Superior temporal gyrus (tissue), 1 donor: ENCODE measurements around the gene RFTN1.
A peak's percentile ranks its signal among the peaks of the same experiment; 100 is the strongest.

ENCODE experiments used
- DNase-seq: peaks from one replicate; pipeline ENCODE4 v3.0.0-alpha.2; 2016; ENCODE audit errors: extremely low spot score

RFTN1 gene

DNA sequence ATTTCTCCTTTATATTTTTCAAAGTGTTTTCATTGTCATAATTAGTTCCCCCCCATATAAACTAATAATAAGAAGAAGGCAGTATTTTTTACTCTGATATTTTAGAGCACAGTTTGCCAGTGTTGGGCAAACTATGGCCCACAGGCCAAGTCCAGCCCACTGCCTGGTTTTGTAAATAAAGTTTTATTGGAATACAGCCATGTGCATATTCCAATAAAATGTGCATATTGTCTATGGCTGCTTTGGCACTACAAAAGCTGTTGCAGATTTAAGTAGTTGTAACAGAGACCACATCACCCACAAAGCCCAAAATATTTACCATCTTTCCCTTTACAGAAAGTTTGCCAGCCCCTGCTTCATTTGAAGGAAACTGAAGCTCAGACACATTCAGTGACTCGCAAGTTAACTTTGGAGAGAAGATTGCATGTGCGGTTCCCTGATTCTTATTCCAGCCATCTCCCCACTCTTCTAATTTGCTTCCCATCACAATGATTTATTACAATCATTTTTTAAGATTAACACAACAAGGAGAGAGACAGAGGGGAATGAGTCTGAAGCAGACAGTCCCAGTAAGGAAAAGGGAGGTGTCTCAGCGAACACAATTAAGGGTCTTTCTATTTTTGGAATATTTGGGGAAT lies 48.9 kb downstream of the RFTN1 start:
- no peak for DNase-seq

DNA sequence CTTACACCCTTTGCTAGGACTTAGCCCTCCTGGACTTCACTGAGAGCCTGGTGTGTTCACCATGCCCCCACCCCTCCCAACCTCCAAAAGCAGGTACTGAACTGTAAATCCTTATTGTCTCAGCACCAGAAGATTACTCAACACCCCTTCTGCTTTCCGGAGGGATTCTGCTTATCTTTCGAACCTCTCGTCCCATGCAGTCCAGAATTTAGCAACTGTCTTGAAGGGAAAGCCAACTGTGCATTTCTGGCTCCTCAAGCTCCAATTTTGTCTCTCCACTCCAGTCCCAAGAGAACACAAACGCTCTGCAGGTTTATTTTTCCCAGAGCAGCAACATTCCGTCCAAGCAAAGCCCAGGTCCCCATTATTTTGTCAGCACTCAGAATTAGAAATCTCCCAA lies 49.6 kb downstream of the RFTN1 start:
- no peak for DNase-seq

DNA sequence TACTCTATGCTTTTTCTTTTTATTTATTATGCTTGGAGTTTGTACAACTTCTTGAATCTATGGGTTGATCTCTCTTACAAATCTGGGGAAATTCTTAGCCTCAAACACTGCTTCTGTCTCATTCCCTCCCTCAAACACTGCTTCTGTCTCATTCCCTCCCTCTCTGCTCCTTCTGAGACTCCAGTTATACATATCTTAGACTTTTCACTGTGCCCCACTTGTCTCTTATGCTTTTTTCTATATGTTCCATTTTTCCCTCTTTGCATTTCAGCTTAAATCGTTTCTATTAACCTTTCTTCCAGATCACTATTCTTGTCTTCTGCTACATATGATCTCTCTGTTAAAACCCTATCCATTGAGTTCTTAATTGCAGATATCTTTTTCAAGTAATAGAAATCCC lies 50.4 kb downstream of the RFTN1 start:
- no peak for DNase-seq

DNA sequence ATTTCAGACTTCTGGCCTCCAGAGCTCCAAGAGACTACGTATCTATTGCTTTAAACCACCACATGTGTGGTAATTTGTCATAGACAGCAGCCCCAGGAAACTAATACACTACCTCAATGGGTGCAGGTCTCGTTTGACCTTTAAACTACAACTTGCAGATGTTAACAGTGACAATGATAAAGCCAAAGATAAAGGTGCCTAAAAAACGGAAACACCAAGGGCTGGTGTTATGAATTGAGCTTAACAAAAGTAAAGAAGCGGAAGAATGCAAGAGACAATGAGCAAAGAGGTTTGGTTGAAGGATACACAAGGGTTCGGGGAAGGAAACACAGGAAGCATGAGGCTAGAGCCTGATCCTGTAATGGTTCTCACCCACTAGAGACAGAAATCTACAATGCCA lies 50.8 kb downstream of the RFTN1 start:
- no peak for DNase-seq

DNA sequence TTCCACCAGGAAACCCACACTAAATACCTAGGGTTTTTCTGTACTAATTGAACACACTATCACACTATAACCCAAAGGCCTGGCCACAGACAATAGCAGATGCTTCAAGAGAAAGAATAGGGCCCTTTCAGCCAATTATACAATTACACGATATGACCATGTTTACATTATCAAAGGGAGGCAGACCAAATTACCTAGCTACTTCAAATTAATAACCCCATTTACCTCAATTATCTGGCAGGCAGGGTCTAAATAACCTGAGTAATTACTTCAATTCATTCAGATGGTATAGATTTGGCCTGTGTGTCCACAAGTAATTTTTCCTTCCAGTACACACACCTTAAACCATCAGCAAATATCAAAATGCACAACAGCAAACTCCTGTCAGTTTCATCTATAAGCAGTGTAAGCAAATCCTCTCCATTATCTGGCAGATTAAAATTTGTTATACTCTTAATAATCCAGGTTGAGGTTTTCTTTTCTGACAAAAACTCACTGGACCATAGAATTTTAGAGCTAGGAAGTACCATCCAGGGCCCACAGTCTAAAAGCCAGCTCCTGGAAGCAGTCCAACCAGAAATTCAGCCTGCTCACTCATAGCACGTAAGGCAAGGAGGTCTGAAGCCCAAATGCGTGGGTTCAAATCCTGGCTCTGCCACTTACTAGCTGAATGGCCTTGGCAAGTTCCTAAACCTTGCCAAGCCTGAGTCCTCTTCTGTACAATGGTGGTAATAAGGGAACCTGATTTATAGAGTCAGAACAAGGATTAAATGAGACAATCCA lies 51.8 kb downstream of the RFTN1 start:
- no peak for DNase-seq

DNA sequence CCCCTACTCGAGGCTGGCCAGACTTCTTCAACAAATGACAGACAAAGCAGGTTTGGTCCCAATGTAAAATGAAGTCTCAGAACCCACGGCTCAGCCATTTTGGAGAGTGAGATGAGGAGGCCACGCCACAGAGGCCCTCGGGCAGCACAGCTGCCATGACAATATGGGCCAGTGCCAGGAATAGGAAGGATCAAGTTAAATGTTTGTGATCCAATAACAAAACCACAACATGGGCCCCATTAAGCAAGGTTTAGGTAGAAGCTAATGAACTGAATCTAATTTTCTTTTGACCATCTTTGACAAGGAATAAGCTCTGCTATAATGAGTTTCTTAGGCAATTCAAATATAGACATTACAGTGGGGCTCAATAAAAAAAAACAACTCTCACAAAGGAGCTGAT lies 52.6 kb downstream of the RFTN1 start:
- no peak for DNase-seq

DNA sequence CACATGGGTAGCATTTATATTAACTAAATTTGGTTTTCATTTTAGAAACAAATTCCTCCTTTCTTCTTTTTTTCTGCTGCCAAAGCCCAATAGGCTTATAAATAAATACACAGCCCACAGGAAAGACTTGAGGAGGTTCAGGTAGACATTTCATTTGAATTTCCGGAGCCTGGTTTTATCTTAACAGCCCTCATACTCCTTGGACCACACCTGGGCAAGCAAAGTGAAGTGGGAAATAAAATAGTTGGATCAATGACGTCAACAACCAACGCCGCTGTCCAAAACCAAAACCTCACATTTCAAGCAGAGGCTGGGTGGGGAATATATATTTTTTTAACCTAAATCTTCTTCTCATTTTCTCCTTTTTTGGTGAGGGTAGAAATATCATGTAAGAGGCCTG lies 53.2 kb downstream of the RFTN1 start:
- DNase-seq = no peak

DNA sequence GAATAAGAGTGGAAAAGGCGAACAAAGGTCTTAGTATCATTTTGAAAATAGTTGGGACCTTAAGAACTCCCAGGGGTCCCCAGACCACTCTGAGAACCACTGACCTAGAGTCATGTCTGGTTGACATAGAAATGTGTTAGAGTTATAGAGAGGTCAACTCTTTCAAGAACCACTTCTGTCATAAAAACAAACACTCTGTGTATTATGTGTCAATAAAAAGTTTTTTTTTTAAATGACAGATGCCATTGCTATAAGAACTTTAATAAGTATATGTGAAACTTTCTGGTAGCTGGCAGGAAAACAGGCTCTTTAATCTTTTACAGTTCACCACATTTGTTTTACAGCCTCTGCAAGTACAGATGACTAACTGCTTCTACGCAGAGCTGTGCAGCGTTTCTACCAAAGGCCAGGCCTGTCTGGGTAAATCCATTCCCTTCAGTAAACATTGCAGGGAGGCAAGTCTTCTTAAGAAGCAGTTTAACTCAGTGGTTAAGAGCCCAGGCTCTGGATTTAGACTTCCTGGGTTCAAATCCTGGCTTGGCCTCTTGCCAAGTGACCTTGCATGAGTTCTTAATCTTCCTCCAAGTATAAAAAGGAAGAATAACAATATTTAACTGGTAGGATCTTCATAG lies 56.6 kb downstream of the RFTN1 start:
- DNase-seq = no peak

DNA sequence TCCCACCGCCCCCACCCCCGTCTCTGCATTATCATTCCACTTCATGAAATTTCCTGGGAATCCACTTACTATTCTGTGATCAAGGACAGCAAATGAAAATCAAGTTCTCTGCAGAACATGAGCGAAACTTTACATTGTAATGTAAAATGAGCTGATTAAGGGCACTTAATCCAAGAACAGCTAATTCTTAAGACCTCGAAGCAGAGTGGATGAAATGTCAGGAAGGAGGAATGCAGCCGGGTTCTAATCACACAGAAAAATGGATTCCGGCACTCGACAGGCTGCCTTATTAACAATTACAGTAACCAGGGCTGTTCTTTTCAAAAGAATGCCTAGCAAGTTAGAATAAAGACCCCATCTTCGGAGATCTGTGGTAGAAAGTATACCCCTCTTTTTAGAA lies 57.5 kb downstream of the RFTN1 start:
- no peak for DNase-seq

DNA sequence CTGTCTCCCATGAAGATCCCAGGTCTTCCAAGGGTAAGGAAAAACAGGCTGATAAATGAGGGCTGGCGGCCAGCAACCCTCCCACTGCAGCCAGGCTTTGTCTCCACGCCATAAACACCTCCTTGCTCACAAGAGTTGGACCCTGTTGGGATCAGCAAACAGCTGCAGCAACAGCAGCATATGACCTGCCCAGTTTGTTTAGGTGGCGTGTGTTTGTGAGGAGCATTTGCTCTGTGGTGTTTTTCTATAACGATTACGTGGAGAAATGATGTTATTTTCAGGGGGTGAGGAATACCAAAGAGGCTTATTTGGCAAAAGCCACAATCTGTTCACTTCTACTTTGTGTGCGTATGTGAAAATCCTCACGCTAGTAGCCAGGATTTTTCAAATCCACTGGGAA lies 58.5 kb downstream of the RFTN1 start:
- DNase-seq = no peak

DNA sequence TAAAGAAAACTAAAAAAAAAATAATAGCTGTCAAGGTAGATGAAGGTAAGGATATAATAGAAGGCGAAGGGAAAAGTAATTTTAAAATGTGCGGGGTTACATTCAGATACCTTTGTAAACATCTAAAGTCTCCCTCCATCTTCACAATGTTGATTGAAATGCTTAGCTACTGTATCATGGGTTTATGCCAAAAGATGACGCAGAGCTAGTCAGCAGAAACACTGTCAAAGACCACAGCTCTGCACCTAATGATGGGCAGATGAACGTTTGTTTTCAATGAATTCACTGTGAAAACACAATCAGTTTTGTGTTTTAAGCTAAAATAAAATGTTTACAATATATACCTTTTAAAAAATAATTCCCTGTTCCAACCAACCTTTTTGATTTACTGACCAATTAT lies 61.2 kb downstream of the RFTN1 start:
- DNase-seq = no peak

DNA sequence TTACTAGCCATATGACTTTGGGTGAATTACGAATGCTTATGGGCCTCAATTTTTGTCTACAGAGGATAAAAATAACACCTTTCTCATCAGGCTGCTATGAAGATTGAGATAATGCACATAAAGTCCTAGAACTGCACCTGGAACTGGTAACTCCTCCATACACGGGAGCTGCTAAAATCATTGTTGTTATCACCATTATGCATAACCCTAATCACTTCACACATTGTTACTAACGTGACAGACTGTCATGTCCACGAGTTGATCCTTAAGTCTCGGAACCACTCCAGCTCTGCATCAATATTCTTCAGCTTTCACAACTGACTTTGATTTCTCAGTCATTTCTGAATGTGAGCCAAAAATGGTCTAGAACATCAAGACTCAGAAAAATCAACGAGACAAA lies 64.1 kb downstream of the RFTN1 start:
- no peak for DNase-seq

DNA sequence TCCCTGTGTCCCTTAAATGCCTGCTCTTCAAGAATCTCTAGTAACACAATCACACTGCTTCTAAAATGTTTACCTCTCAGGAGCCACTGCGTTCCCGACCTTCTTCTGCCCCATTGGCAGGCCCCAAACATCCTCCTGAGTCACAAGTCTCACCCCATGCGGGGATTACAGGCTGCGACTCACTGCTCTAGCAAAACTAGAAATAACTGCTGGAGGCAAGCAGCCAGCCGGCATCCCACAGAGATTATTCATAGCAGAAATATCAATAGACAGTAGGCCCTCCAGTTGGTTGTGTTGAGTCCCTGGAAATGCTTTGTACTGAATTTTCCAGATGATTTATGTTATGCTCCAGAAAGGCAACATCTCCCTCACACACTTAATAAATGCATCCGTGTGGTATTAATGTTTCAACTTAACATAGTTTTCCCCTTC lies 64.8 kb downstream of the RFTN1 start:
- peak; percentile 59 for DNase-seq

DNA sequence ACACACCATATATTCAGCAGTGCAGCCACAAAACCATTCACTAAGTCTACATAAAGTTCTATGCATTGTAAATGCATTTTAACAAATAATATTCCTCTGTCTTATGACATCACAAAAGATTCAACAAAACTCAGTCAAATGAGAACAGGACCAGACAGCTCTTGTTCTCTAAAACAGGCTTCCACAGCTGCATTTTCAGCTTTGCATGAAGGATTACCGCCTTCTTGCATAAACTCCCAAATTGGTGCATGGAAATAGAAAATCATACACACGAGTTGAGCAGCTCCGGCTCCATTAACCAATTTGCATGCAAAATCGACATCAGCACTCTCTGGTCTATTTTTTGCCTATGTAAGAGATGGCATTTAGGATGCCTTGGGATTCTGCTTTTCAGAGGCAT lies 66.4 kb downstream of the RFTN1 start:
- no peak for DNase-seq

DNA sequence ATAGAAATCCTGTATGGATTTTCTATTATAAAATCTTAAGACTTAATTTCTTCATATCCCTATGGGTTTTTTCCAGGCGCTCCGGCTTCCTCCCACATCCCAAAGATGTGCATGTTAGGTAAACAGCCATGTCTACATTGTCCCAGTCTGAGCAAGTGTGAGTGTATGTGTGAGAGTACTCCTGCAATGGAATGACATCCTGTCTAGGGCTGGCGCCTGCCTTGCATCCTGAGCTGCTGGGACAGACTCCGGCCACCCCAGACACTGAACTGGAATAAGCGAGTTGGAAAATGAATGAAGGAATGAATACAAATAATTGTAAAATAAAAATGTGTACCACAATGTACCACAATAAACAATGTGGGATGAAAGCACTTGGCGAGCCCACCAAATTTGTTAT lies 69.2 kb downstream of the RFTN1 start:
- no peak for DNase-seq

DNA sequence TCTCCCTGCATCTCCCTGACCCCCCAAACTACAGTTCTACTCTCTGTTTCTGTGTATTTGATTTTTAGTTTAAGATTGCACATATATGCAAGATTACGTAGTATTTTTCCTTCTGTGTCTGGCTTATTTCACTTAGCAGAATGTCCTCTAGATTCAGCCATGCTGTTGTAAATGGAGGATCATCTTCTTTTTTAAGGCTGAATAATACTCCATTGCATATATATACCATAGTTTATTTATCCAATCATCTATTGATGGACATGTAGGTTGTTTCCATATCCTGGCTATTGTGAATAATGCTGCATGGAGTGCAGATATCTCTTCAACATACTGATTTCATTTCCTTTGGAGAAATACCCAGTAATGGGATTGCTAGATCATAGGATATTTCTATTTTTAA lies 70.8 kb downstream of the RFTN1 start:
- no peak for DNase-seq

DNA sequence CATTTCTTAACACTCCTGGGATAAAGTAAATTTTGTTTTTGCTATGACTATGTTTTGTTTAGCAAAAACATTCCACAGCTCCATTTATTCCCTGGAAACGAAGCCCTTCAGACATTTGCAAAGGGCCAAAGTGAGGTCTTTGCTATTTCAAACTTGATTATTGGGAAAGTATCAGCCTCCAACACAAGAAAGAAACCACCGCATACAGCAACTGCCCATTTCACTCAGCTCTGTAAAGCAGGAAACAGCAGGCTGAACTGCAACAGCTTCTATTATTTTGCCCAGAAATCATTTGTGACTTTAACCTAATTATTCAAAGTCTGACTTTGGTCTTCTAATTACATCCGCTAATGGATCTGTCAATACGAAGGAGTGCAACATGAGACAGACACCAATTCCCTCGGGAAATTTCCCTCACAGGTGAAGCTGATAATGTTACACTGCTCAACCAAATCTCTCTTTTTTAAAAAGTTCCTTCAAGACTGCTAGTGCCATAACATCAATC lies 72.1 kb downstream of the RFTN1 start:
- no peak for DNase-seq

DNA sequence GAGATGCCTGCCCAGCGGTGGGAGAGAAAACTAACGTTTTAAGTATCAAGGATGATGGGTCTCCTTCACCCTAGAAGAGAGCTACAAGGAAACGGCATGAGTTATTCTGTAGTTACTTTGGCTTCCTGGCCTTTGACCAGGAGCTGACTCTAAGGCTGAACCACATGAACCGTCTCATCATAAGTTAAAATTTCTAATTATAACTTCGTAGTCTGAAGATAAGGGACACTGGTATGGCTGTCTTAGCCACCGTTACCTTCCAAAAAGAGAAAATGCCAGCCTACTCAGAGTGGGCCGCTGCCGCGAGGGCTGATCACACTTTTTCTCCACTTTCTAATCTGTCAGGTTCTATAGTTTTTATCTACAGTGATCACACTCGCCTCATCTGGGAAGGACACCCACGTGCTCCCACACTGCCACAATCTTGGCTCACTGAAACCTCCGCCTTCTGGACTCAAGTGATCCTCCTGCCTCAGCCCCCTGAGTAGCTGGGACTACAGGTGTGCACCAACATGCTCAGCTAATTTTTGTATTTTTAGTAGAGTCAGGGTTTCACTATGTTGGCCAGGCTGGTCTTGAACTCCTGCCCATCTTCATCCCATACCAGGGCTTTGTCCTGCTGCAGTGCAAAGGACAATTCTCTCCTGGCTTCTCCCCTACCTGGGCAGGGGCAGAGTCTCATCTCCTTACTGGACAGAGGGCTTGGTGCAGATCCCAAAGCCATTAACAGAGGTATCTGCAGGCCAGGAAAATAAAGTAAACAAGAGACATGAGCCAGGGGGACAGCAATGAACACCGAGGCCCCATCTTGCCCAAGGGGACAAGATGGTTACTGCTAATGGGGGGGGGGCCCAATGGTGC lies 73.4 kb downstream of the RFTN1 start:
- DNase-seq = no peak

DNA sequence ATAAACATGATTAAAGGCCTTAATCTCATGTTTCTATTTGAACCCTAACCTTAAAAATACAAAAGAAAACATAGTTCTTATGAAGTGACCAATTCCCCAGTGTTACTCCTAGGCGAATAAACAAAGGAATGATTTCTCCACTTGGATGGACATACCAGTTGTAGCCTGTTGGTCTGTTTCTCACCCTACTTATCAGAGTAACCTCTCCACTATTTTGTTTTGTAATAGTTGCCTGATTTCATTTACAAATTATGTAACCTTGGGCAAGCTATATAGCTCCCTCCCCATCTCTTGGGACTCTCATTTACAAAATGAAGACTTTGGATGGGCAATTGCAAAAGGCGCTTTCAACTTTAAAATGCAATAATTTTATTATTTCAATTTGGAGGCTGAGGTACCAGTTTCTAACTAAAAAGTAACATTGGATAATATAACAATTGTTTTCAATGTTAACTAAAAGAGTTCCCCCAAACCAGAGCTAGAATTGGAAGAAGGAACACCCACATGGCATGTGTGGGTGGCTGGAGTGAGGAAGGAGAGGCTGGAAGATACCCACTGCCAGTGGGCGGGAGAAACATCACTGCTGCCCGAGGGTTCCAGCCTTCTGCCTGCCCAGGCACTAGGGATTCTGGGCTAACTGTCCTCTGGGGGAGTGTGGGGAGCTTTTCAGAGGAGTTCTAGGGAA lies 74.2 kb downstream of the RFTN1 start:
- no peak for DNase-seq

DNA sequence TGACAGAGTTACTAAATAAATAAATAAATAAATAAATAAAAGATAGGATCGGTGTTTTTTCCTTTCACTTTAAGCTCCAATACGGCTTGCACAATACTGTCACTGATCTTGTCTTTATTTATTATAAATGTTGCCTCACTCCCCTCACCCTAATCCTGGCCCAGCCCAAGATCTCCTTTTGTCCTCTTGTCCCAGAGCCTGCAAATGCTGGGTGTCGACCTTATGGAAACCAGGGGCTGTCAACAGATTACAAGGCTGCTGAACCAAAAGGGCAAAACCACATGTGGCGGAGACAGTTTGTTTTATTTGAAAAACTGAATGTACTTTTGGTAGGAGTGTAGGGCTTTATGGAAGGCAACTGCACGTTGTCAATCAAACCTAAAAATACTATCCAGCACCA lies 75.9 kb downstream of the RFTN1 start:
- DNase-seq = no peak

DNA sequence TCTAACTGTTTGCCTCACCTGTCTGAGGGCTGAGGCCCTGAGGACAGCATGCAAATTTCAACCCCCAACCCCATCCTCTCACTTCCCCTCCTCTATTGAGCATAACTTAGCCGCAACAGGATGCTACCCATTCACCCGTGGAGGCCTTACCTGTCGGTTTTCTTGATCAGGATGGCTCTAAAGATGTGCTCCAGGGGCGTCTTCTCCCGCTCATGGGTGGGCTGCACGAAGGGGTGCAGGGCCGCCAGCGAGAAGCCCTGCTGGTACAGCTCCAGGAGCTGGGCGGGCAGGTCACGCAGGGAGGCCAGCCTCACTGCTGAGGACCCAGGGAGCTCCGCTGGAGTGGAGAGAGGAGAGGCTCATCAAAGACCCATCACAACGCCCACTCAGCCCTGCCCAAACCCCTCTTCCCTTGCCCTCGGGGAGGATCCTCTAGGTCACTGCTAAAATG lies 79.8 kb downstream of the RFTN1 start:
- DNase-seq = no peak
